Stimulated activated CD4-positive, alpha-beta T cell treated with anti-CD3 and anti-CD28 coated beads, Interleukin-12 subunit alpha, Interleukin-12 subunit beta, amount 100 ng/mL, for 48 hours (primary cell): ENCODE data around the gene CNTD1.
"Not testable (repeated sequence)": the region's sequence is repeated elsewhere in the genome, so short reads cannot be mapped to it uniquely, and the experiment has no call there.

Experiments
- DNase-seq, 3 donors: peaks; one replicate each; pipeline ENCODE4 v3.0.0-alpha.2; 2020; ENCODE audit warnings: low read depth in 2 of 3, low spot score in 1 of 3

The CNTD1 gene

GRCh38 chr17:42798383-42799380 is at the start of gene CNTD1, which contains the start of gene COA3:
Gene CNTD1, plus strand, starts transcription at chr17:42798861. Its CDS starts 207 bp downstream, at chr17:42799068.
Gene COA3, minus strand, starts transcription at chr17:42798704. Its CDS starts 23 bp downstream, at chr17:42798681.
- peak; percentile 71 to 78 (median 76) for DNase-seq

DNA sequence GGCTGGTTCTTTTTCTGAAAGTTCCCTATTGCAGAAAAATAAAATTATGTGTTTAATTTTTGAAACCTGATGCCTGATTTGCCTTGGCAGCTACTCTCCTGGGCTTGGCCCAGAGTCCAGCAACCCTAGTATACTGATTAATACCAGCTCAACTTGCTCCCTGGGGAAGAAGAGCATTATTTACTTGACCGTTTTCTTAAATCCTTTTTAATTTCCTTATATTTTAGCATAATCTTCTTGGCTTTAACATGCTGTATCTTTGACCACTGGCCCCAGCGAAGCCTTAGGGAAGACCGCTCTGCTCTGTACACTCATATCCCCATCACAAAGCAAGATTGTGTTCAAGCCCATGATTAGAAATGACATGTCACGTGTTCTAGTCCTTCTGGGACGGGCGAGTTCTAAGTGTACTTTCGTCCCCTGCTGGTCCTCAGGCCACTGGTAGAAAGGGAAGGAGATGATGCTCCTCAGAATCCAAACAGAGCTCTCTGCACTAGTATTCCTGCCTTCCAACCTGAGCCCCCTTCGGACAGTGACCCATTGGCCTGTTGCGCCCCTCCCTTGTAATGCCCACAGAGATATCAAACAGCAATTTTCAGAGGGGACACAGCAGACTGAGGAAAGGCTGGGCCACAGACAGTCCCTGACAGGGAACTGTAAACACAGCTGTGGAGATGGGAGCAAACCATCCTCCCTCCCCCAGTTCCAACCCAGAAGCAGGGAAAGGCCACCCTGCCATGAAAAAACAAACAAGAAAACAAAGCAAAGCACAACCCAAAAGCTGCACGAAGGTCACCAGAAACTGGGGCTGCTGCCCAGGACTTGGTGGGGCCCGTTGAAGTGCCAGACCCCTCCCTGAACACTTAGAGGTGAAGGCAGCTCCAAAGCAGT is 49.5 kb upstream of the CNTD1 start:
- DNase-seq: no peak

DNA sequence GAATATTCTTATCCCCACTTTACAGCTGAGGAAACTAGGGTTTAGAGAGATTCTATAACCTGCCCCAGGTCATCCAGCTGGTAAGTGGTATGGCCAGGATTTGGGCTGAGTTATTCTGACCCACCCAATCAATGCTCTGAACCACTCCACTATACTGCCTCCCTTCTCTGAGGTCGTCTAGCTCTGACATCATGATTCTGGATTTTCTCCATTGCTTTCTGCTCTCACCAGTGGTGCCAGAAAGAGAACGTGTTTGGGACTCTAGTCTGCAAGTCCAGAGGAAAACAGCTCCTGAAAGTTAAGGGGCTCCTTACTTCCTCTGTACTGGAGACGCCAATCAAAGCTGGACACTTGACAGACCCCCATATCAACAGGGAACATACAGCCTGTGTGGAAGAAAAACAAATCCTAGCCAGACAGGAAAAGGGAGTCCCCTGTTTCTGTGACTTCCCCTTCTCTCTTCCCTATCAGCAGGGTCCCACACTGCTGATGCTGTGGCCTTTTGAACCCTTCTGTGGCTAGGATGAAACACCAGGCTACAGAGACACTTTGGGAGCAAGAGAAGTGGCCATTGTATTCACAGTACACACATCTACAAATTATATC is 47.8 kb upstream of the CNTD1 start:
- no peak for DNase-seq

- DNase-seq: no peak
These were observed 47.0 kb upstream of the CNTD1 start for GRCh38 chr17:42751628-42752027.

- no peak for DNase-seq
These were observed 43.9 kb upstream of the CNTD1 start for GRCh38 chr17:42754782-42755181.

- DNase-seq: no peak
These were observed 38.5 kb upstream of the CNTD1 start for GRCh38 chr17:42759982-42760651.

- no peak for DNase-seq
These were observed 37.7 kb upstream of the CNTD1 start, which contains the start of gene RAMP2 for GRCh38 chr17:42760652-42761581. Gene RAMP2, plus strand, starts transcription at chr17:42761227. Its CDS starts 35 bp downstream, at chr17:42761262.

DNA sequence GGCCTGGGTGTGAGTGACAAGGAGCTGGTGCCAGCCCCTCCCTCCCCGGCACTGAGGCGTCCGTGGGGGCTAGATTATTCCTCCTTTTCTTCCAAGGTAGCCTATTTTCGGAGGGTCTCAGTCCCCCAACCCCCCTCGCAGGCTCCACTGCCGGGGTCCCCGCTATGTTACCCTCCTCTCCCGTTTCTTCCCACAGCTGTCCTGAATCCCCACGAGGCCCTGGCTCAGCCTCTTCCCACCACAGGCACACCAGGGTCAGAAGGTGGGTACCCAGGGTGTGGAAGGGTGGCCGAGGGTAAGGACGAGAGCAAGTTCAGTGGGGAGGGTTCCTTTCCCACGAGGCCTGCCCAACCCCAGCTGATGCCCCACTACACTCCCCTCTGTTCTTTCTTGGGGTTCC is 37.0 kb upstream of the CNTD1 start:
- no peak for DNase-seq

DNA sequence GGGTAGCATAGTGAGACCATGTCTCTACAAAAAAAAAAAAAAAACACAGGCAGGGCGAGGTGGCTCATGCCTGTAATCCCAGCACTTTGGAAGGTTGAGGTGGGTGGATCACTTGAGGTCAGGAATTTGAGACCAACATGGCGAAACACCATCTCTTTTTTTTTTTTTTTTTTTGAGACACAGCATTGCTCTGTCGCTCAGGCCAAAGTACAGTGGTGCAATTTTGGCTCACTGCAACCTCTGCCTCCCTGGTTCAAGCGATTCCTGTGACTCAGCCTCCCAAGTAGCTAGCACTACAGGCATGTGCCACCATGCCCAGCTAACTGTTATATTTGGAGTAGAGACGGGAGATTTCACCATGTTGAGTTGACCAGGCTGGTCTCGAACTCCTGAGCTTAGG is 32.5 kb upstream of the CNTD1 start:
- DNase-seq: no peak

DNA sequence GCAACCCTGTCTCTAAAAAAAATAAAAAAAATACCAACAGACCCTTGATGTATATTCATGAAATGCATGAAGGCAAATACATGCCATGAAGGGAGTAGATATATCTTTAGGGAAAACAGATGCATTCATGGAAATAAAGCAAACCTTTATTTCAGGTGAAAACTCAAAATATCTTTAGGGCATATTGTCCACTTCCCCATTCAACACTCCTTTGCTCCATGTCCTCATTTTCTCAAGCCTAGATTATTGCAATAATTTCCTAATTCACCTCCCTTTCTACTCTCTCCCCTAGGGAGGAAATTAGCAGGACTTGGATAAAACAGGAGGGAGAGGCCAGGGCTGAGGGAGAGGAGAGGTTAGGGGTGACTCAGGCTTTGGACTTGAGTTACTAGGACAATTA is 31.1 kb upstream of the CNTD1 start:
- DNase-seq: no peak

- not testable (repeated sequence) for DNase-seq
These were observed 30.7 kb upstream of the CNTD1 start for GRCh38 chr17:42768006-42768405.

DNA sequence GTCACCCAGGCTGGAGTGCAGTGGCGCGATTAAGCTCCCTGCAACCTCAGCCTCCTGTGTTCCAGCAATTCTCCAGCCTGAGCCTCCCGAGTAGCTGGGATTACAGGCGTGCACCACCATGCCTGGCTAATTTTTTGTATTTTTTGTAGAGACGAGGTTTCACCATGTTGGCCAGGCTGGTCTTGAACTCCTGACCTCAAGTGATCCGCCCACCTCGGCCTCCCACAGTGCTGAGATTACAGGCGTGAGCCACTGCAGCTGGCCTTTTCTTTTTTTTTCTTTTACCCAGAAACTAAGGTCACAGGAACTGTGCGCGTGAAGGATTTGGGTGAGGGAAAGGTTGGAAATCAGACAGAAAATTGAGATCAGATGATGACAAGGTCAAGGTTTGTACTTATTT is 28.7 kb upstream of the CNTD1 start:
- not testable (repeated sequence) for DNase-seq

- no peak for DNase-seq
These were observed 25.7 kb upstream of the CNTD1 start for GRCh38 chr17:42772945-42773289.

- peak; percentile 54 to 70 (median 70) for DNase-seq
These were observed 25.2 kb upstream of the CNTD1 start, which contains the start of gene VPS25 for GRCh38 chr17:42773290-42774035. Gene VPS25, plus strand, starts transcription at chr17:42773449. Its CDS starts 27 bp downstream, at chr17:42773476.

- no peak for DNase-seq
These were observed 24.5 kb upstream of the CNTD1 start for GRCh38 chr17:42774066-42774745.

DNA sequence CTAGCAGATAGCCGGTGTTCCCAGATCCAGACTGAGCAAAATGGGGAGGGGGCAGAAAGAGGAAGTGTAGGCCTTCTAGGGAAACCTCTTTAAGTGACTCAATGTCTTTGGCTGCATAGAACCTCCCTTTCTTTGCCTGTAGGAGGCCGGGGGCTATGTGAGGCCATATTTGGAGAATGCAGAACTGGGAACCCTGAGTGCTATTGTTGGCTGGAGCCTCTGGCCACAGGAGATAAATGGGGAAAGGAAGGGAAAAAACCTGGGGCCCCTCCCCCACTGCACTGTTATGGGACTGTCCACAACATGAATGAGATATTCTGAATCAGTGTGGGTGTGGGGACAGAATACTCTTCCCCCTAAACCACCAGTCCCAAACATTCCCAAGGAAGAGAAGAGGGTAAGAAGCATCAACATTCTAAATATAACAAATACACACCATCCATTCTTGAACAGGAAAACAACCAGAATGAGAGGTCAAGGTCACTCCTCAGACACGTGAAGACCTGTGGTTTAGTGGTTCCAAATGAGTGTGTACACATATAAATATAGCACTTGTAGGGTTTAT is 23.0 kb upstream of the CNTD1 start:
- no peak for DNase-seq

- no peak for DNase-seq
These were observed 20.1 kb upstream of the CNTD1 start for GRCh38 chr17:42778570-42778969.
